Activated CD8-positive, alpha-beta T cell treated with anti-CD3 and anti-CD28 coated beads for 36 hours (primary cell): ENCODE measurements around the gene PARVB. TPM values are rescaled to one million over a fixed set of nuclear protein-coding genes. Genes with fewer than 3 reads are reported as not detected.

ENCODE experiments used
- ATAC-seq: fragments of 200-7000 bp; cut with Tn5 transposase; one replicate; pipeline ENCODE4 v1.10.0; 2021; ENCODE audit warnings: mild to moderate bottlenecking, moderate library complexity
- CTCF ChIA-PET: fragments of 350-600 bp; sonication (Branson Sonifier 250); formaldehyde crosslinking; loops from one replicate; lab custom pipeline; 2021; ENCODE audit warnings: antibody characterized with exemption; lab: Charles Lee
- POLR2A ChIA-PET: fragments of 350-600 bp; sonication (Branson Sonifier 250); formaldehyde crosslinking; loops from one replicate; lab custom pipeline; 2021; ENCODE audit warnings: antibody characterized with exemption; lab: Charles Lee
- DNase-seq: peaks from one replicate; pipeline ENCODE4 v3.0.0-alpha.2; 2020
- H3K27ac Mint-ChIP-seq: one replicate; pipeline ENCODE4 v1.8.0; 2021; ENCODE audit warnings: mild to moderate bottlenecking, mixed read lengths
- H3K27me3 Mint-ChIP-seq: one replicate; pipeline ENCODE4 v1.8.0; 2021; ENCODE audit warnings: mixed read lengths
- H3K36me3 Mint-ChIP-seq: one replicate; pipeline ENCODE4 v1.8.0; 2021; ENCODE audit warnings: low read depth, mixed read lengths
- H3K4me1 Mint-ChIP-seq: one replicate; pipeline ENCODE4 v1.8.0; 2021; ENCODE audit warnings: low read depth, mixed read lengths
- H3K4me3 Mint-ChIP-seq: one replicate; pipeline ENCODE4 v1.8.0; 2021; ENCODE audit warnings: mild to moderate bottlenecking, moderate library complexity, mixed read lengths
- H3K9me3 Mint-ChIP-seq: one replicate; pipeline ENCODE4 v1.8.0; 2021; ENCODE audit warnings: mixed read lengths
- CTCF ChIP-seq: fragments of 200-600 bp; IDR thresholded peaks from one replicate; pipeline ENCODE4 v1.8.0; 2022; ENCODE audit warnings: antibody characterized with exemption, mild to moderate bottlenecking
- intact Hi-C: fragments of 100-400 bp; cut with micrococcal nuclease; formaldehyde crosslinking; loops from one replicate; pipeline ENCODE4 v1.10.0; 2022
- total RNA-seq, 2 experiments: library from RNA; stranded (reverse); gene quantifications; one replicate each; pipeline ENCODE4 v1.2.3, GENCODE V29; 2021

PARVB gene
- total RNA-seq, 2 experiments from 2014 or later: 71.0 to 73.1 TPM

- Mint-ChIP-seq H3K4me3 (no peak overlapping the region), H3K4me1 (no peaks in the 10 kb centered on the region), H3K9me3 (no peaks in the 10 kb centered on the region), H3K27me3 (no peaks in the 10 kb centered on the region), H3K36me3 (peaks cover 4% of the 10 kb centered on the region), H3K27ac (no peak overlapping the region)
- TF ChIP-seq CTCF: no peak
- intact Hi-C loops: no loop called here
- DNase-seq: no peak
- no peak for ATAC-seq
- ChIA-PET CTCF (no interaction called here), POLR2A (no interaction called here)
Measured at GRCh38 chr22:44144046-44144569, 120.0 kb downstream of the PARVB start.

GRCh38 chr22:44145544-44145943, 121.4 kb downstream of the PARVB start:
- no peak overlapping the region for H3K27ac Mint-ChIP-seq
- H3K9me3 Mint-ChIP-seq: no peaks in the 10 kb centered on the region
- ChIA-PET CTCF (no interaction called here), POLR2A (no interaction called here)
- ATAC-seq (no peak), DNase-seq (no peak)
- no peak for TF ChIP-seq CTCF
- peaks cover 1% of the 10 kb centered on the region for H3K36me3 Mint-ChIP-seq
- H3K4me3 Mint-ChIP-seq: no peak overlapping the region
- no peaks in the 10 kb centered on the region for H3K4me1 Mint-ChIP-seq
- intact Hi-C loops: no loop called here
- H3K27me3 Mint-ChIP-seq: no peaks in the 10 kb centered on the region

GRCh38 chr22:44146088-44146861, 122.2 kb downstream of the PARVB start:
- intact Hi-C loops: no loop called here
- Mint-ChIP-seq H3K36me3 (peaks cover 1% of the 10 kb centered on the region), H3K4me3 (no peak overlapping the region), H3K9me3 (no peaks in the 10 kb centered on the region), H3K27me3 (no peaks in the 10 kb centered on the region), H3K27ac (no peak overlapping the region), H3K4me1 (no peaks in the 10 kb centered on the region)
- ChIA-PET CTCF (no interaction called here), POLR2A (no interaction called here)
- DNase-seq: no peak
- no peak for TF ChIP-seq CTCF
- no peak for ATAC-seq

GRCh38 chr22:44147008-44147645, 123.0 kb downstream of the PARVB start:
- ATAC-seq (no peak), DNase-seq (no peak)
- Mint-ChIP-seq H3K27ac (no peak overlapping the region), H3K27me3 (no peaks in the 10 kb centered on the region), H3K4me3 (no peak overlapping the region), H3K9me3 (no peaks in the 10 kb centered on the region), H3K4me1 (no peaks in the 10 kb centered on the region), H3K36me3 (peaks cover 1% of the 10 kb centered on the region)
- CTCF ChIA-PET: no interaction called here
- POLR2A ChIA-PET: no interaction called here
- intact Hi-C loops: no loop called here
- TF ChIP-seq CTCF: no peak
